ENCODE results near the gene KCNB1. TPM values are rescaled to one million over a fixed set of nuclear protein-coding genes. Genes with fewer than 3 reads are reported as not detected.

The KCNB1 gene
- total RNA-seq, 2 experiments from 2014 or later, result not detected

DNA sequence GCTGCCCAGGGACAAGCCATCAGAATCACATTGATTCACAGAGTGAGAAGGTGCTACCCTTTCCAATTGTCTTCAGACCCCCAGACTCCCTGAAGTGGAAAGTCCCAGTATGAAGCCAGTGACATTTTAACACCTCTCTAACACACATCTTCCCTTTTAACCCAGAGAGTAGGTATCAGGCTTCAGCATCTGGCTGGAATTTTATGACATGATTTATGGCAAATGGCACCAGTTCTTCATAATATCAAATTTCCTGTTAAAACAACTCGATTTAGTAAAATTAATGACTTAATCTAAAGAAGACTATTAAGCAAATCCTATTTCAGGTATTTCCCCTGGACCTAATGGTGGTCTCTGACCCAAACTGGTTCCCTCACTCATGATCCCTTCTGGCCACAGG is 25.0 kb downstream of the KCNB1 start:
- Mint-ChIP-seq H3K4me1 (ENCODE audit: low read depth) (no peaks in the 10 kb centered on the region), H3K27ac (no peak overlapping the region), H3K36me3 (ENCODE audit: low read depth) (no peaks in the 10 kb centered on the region), H3K4me3 (no peak overlapping the region), H3K9me3 (no peaks in the 10 kb centered on the region), H3K27me3 (peaks cover 11% of the 10 kb centered on the region)
- TF ChIP-seq, protein P1, sequence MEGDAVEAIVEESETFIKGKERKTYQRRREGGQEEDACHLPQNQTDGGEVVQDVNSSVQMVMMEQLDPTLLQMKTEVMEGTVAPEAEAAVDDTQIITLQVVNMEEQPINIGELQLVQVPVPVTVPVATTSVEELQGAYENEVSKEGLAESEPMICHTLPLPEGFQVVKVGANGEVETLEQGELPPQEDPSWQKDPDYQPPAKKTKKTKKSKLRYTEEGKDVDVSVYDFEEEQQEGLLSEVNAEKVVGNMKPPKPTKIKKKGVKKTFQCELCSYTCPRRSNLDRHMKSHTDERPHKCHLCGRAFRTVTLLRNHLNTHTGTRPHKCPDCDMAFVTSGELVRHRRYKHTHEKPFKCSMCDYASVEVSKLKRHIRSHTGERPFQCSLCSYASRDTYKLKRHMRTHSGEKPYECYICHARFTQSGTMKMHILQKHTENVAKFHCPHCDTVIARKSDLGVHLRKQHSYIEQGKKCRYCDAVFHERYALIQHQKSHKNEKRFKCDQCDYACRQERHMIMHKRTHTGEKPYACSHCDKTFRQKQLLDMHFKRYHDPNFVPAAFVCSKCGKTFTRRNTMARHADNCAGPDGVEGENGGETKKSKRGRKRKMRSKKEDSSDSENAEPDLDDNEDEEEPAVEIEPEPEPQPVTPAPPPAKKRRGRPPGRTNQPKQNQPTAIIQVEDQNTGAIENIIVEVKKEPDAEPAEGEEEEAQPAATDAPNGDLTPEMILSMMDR (IDR thresholded peaks at IDR 0.05), result no peak
- ChIA-PET POLR2A (no interaction called here), CTCF (no interaction called here)
- intact Hi-C loops (cut with micrococcal nuclease), result no loop called here
- DNase-seq, result no peak
- ATAC-seq, result no peak

DNA sequence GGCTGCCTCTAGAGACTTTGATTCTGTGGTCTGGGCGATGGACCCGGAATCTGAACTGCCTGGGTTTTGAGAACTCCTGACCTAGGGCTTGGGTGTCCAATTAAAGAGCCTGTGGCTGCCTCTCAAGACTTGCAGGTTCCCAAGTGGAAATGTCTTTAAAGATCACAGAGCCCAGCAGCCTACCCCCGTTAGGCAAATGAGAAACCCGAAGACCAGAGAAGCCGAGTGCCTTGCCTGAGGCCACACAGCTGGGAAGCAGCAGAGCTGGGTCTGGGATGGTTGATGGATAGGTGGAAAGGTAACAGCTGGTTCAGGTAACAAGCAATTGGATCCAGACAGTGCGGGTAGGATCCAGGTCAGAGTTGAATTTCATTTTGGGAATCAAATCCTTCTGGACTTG is 25.8 kb downstream of the KCNB1 start:
- ChIA-PET CTCF (no interaction called here), POLR2A (no interaction called here)
- ATAC-seq (no peak), DNase-seq (no peak)
- intact Hi-C loops (cut with micrococcal nuclease), result no loop called here
- TF ChIP-seq, protein P1 (IDR thresholded peaks at IDR 0.05), result no peak
- no peaks in the 10 kb centered on the region for H3K4me1 Mint-ChIP-seq (ENCODE audit: low read depth)
- H3K36me3 Mint-ChIP-seq (ENCODE audit: low read depth), result no peaks in the 10 kb centered on the region
- peaks cover 13% of the 10 kb centered on the region for H3K27me3 Mint-ChIP-seq
- H3K4me3 Mint-ChIP-seq, result no peak overlapping the region
- H3K27ac Mint-ChIP-seq, result no peak overlapping the region
- no peaks in the 10 kb centered on the region for H3K9me3 Mint-ChIP-seq

DNA sequence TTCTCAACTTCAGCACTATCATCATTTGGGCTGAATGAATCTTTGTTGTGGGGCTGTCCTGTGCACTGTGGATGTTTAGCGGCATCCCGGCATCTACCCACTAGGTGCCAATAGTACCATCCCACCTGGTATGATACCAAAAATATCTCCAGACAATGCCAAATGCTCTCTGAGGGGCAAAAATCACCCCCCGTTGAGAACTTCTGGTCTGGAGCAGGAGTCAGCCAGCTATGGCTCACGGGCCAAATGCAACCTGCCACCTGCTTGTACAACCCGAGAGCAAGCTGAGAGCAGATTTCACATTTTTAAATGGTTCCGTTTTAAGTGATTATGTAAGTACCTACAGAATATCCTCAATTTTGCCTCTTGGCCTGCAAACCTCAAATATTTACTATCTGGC is 26.8 kb downstream of the KCNB1 start:
- CTCF ChIA-PET, result no interaction called here
- Mint-ChIP-seq H3K4me3 (no peak overlapping the region), H3K27me3 (peaks cover 17% of the 10 kb centered on the region), H3K27ac (no peak overlapping the region), H3K4me1 (ENCODE audit: low read depth) (no peaks in the 10 kb centered on the region), H3K36me3 (ENCODE audit: low read depth) (no peaks in the 10 kb centered on the region), H3K9me3 (no peaks in the 10 kb centered on the region)
- ATAC-seq (no peak), DNase-seq (no peak)
- intact Hi-C loops (cut with micrococcal nuclease), result no loop called here
- POLR2A ChIA-PET, result no interaction called here
- TF ChIP-seq, protein P1 (IDR thresholded peaks at IDR 0.05), result no peak

DNA sequence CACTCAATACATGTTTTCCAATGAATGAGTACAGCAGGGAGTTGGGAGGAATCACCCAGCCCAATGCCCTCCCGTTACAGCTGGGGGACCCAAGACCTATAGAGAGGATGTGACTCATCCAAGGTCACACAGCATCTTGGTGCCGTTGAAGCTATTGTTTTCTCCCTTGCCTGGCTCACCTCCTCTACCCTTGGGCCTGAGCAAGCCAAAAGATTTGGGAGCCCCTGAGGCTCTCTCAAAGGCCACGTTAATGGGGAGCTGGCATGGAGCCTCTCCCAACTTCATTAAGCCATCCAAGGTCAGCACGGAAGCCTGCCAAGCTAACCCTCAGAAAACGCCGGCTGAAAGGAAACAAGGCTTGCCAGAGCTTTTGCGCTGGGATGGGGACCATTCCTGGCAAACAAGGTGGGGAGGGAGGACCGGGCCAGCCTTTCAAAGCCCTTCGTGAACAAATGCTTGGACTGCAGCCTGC is 30.4 kb downstream of the KCNB1 start:
- ATAC-seq (no peak), DNase-seq (no peak)
- no peak overlapping the region for H3K27ac Mint-ChIP-seq
- ChIA-PET POLR2A (no interaction called here), CTCF (interaction anchor here (1.2 to 2.2 kb wide), 3 partner anchors 13 to 67 kb away, joined by 3 to 7 read pairs (median 4); no protein-coding TSS in a partner anchor)
- no peaks in the 10 kb centered on the region for H3K9me3 Mint-ChIP-seq
- intact Hi-C loops (cut with micrococcal nuclease), result no loop called here
- H3K36me3 Mint-ChIP-seq (ENCODE audit: low read depth), result no peaks in the 10 kb centered on the region
- H3K4me1 Mint-ChIP-seq (ENCODE audit: low read depth), result no peaks in the 10 kb centered on the region
- H3K4me3 Mint-ChIP-seq, result no peak overlapping the region
- peaks cover 16% of the 10 kb centered on the region for H3K27me3 Mint-ChIP-seq
- TF ChIP-seq, protein P1 (IDR thresholded peaks at IDR 0.05), result no peak

DNA sequence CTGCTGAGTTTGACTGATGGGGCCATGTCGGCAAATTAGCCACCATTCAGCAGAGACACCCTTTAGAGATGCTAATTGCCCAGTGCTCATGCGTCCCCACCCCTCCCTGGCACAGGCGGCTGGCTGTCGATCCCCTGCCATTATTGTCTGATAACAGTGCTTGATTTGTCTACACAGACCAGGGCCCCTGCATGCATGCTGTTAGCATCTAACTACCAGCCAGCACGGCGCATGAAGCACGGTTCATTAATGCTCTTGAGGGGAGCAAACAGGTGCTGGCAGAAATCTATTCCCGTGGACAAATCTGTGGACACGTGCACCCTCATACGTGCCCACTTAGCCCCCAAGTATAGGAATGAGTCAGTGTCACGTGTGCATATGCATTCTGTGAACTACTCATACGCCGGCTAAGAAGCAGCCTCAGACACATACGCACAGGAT is 32.2 kb downstream of the KCNB1 start:
- no peak for ATAC-seq
- POLR2A ChIA-PET, result no interaction called here
- Mint-ChIP-seq H3K4me3 (no peak overlapping the region), H3K27me3 (peaks cover 18% of the 10 kb centered on the region), H3K27ac (no peak overlapping the region), H3K4me1 (ENCODE audit: low read depth) (no peaks in the 10 kb centered on the region), H3K9me3 (no peaks in the 10 kb centered on the region), H3K36me3 (ENCODE audit: low read depth) (no peaks in the 10 kb centered on the region)
- TF ChIP-seq, protein P1 (IDR thresholded peaks at IDR 0.05), result no peak
- no peak for DNase-seq
- CTCF ChIA-PET, result no interaction called here
- intact Hi-C loops (cut with micrococcal nuclease), result no loop called here

Data from activated CD8-positive, alpha-beta T cell treated with anti-CD3 and anti-CD28 coated beads for 36 hours (primary cell).